Measurements from ENCODE around the gene RBM46.
"Not testable (repeated sequence)": the region's sequence is repeated elsewhere in the genome, so short reads cannot be mapped to it uniquely, and the experiment has no call there.

Gene RBM46

DNA sequence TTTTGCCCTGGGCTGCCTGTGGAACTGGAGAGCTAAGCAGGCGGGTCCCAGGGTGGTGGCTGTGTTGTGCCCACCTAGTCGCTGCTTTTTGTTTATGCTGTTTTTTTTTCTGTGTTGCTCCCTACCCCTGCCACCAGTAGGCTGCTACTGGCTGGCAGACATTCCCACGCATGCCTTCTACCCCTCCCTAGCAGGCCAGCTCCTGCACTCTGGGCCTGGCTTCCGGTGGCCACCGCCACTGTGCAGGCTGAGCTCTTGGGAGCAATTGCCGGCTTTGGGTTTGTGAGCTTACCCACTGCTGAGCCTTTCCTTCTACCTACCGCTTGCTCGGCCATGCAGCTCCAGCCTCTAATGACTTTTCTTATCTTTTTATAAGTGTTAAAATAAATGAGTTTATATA lies 57.6 kb downstream of the RBM46 start:
- no peak for DNase-seq

DNA sequence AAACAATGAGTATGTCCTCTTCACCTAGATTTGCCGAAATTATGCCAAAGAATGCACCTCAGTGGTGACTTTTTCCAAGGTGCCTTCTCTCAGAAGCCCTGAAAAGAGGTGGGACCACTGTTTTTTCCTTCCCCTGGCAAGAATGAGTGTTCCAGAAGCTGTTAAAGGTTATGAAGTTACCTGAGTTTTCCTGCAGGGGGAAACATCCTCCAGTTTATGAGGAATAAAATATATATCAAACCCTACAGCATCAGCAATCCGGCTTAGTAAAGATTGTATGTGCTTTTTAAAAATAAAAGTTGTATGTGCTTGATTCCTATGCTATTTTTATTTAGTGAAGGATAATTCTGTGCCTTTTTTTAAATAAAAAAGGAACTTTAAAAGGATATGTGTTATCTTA lies 73.3 kb downstream of the RBM46 start:
- DNase-seq = no peak

DNA sequence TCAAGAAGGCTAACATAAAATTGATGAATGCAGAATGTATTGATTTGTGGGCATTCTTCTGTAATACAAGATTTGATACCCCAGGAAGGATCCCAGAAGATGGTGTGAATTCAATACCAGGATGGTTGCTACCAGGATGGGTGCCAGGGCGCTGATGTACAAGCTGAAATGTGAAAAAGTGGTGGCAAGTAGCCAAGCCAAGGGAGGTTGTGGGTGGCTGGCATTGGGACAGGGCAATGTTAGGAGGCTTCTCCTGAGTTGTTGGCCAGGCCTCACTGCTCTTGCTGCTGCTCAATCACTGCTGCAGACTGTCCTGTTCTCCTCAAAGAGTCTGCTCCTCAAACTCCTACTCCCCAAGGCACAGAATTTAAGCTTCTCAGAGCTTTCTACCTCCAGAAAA lies 77.1 kb downstream of the RBM46 start:
- no peak for DNase-seq

DNA sequence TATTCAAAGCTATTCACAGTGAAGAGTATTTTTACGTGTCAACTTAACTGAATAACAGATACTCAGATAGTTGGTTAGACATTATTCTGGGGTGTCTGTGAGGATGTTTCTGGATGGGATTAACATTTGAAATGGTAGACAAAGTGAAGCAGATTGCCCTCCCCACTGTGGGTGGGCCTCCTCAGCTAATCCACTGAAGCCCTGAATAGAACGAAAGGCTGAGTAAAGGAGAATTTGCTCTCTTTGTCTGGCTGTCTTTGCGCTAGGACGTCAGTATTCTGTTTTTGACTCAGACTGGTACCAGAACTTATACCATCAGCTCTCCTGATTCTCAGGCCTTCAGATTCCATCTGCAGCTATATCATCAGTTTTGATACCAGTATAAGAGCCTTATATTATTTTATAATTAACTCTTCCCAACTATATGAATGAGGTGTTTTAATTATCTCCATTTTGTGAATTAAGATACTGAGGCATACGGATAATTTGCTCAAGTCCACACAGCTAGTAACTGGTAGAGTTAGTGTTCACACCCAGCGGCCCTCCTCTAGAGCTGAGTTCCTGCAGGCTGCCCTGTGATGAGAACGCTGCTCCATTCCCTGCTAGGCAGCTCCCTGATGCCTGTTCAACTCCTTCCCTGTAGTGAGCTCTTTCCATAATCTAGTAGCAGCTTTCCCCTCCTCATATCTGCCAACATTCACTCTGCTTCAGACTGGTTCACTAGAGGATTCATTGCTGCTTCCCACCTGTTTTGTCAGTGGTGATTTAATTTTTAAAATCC lies 87.5 kb downstream of the RBM46 start:
- no peak for DNase-seq

DNA sequence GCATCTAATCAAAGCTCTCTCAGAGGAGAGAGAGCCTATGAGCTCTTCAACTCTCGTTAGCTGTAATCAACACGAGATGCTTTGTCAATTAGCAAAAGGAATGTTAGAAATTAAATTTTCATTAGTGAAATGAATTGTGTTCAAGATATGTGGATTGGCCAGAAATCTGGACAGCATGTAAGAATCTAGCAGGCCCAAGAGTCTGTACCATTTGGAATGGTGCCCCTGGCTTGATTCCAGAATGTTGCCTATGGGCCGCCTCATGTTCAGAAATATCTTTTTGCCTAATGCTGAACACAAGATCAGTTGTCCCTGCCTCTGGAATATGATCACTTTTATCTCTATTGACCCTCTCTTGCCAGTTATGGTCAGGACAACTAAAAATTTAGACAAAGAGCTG lies 88.2 kb downstream of the RBM46 start:
- DNase-seq = no peak

- DNase-seq = no peak
Measured at GRCh38 chr4:154872198-154872597, 91.1 kb downstream of the RBM46 start.

GRCh38 chr4:154874049-154874448 lies 93.0 kb downstream of the RBM46 start:
- DNase-seq = not testable (repeated sequence)

DNA sequence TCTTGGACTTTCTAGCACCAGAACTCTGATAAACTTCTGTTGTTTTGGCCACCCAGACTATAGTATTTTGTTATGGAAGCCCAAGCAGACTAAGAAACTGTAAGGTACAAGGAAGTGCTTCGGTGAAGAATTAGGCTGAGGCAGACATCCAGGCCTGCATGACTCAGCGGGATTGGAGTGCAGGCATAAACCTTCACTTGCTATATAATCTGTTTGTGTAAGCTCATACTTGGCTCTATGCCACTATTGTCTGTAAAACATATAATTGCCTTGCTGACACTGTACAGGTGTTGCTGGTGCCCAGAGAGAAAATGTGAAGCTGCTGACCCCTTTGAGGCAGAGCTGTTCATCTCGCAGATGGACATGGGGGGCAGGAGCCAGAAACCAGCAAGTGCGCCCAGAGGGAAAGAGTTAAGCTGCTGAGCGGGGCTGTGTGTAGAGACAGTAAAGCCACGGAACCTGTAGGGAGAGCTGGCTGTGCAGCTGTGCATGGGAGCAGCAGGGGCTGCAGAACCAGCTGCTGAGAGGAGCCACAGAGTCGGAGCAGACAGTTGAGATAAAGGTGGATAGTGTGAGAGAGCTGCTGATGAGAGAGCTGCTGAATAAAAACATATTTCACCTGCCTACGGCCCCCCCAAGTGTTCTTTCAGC lies 96.2 kb downstream of the RBM46 start:
- no peak for DNase-seq

All from stimulated activated naive CD4-positive, alpha-beta T cell treated with Interleukin-2 at 50 U/mL for 16 hours (primary cell).